ENCODE measurements around the gene KIF25. TPM values are rescaled to one million over a fixed set of nuclear protein-coding genes. Genes with fewer than 3 reads are reported as not detected.
A peak's percentile ranks its signal among the peaks of the same experiment; 100 is the strongest.

KIF25 gene
- total RNA-seq, 1 donor from 2014 or later, result not detected

DNA sequence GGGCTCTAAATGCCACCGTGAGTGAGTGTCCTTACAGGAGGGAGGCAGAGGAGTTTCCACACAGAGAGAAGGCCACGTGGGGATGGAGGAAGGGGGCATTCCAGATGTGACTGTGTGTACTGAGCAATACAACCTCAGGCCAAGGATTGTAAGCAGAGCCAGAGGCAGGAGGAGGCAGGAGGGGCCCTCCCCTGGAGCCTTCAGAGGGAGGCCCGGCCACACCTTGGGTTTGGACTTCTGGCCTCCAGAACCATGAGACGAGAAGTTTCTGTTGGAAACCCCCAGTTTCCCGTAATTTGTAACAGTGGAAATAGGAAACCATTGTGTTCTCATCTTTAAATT is 9.3 kb upstream of the KIF25 start:
- Histone ChIP-seq H3K9me3 (no peaks in the 10 kb centered on the region), H3K36me3 (no peaks in the 10 kb centered on the region), H3K4me3 (no peak overlapping the region), H3K27me3 (no peaks in the 10 kb centered on the region), H3K4me1 (no peaks in the 10 kb centered on the region), H3K27ac (no peak overlapping the region)
- DNase-seq (ENCODE audit: extremely low spot score in 2 of 2), result no peak
- TF ChIP-seq, protein P1, sequence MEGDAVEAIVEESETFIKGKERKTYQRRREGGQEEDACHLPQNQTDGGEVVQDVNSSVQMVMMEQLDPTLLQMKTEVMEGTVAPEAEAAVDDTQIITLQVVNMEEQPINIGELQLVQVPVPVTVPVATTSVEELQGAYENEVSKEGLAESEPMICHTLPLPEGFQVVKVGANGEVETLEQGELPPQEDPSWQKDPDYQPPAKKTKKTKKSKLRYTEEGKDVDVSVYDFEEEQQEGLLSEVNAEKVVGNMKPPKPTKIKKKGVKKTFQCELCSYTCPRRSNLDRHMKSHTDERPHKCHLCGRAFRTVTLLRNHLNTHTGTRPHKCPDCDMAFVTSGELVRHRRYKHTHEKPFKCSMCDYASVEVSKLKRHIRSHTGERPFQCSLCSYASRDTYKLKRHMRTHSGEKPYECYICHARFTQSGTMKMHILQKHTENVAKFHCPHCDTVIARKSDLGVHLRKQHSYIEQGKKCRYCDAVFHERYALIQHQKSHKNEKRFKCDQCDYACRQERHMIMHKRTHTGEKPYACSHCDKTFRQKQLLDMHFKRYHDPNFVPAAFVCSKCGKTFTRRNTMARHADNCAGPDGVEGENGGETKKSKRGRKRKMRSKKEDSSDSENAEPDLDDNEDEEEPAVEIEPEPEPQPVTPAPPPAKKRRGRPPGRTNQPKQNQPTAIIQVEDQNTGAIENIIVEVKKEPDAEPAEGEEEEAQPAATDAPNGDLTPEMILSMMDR (IDR thresholded peaks at IDR 0.05), result no peak
- no peak for TF ChIP-seq POLR2A (IDR thresholded peaks at IDR 0.05)
- TF ChIP-seq POLR2AphosphoS5 (IDR thresholded peaks at IDR 0.05; ENCODE audit: insufficient read depth in 1 of 2, low read depth in 1 of 2), result no peak
- intact Hi-C loops (cut with DNase I), result no loop called here

DNA sequence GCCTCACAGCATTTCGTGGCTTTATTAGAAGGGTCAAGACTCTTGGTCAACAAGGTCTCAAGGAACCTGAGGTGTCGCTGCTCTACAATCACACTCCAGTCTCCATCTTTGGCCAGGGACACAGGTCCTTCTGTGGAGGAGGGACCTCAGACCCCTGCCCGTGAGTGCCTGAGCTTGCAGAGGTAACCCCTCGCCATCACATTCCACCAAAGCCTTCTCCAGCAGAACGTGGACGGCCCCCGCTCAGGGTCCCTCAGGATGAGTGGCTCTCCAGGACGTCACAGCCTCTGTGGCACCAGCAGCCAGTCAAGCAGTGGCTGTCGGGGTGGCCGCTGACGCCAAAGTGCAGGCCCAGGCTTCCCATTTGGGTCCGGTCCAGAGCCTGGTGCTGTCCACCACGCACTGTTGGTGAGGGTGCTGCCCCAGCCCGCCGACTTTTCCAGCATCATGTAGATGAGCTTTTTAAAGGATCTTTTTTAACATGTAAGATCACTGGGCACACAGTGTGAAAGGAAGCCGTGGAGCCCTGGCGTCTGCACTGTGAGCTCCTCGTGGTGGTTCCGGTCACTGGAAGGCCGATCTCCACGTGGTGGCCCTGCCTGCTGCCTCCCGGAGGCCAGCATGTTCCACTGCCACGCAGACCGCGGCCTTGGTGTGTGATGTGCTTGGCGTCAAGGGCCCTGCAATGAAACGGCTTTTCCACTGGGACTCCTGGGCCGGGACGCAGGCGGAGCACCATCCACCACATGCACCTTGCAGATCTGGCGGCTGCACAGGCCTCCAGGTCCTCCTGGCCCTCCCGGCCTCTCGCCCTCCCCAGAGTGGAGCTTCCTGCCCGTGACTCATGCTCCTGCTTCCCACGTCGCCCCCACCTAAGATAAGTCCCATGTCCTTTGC is 8.3 kb upstream of the KIF25 start:
- TF ChIP-seq POLR2AphosphoS5 (IDR thresholded peaks at IDR 0.05; ENCODE audit: insufficient read depth in 1 of 2, low read depth in 1 of 2), result no peak
- TF ChIP-seq, protein P1 (IDR thresholded peaks at IDR 0.05), result no peak
- TF ChIP-seq POLR2A (IDR thresholded peaks at IDR 0.05), result no peak
- peak in 1 of 2 donors; percentile 75 for DNase-seq (ENCODE audit: extremely low spot score in 2 of 2)

DNA sequence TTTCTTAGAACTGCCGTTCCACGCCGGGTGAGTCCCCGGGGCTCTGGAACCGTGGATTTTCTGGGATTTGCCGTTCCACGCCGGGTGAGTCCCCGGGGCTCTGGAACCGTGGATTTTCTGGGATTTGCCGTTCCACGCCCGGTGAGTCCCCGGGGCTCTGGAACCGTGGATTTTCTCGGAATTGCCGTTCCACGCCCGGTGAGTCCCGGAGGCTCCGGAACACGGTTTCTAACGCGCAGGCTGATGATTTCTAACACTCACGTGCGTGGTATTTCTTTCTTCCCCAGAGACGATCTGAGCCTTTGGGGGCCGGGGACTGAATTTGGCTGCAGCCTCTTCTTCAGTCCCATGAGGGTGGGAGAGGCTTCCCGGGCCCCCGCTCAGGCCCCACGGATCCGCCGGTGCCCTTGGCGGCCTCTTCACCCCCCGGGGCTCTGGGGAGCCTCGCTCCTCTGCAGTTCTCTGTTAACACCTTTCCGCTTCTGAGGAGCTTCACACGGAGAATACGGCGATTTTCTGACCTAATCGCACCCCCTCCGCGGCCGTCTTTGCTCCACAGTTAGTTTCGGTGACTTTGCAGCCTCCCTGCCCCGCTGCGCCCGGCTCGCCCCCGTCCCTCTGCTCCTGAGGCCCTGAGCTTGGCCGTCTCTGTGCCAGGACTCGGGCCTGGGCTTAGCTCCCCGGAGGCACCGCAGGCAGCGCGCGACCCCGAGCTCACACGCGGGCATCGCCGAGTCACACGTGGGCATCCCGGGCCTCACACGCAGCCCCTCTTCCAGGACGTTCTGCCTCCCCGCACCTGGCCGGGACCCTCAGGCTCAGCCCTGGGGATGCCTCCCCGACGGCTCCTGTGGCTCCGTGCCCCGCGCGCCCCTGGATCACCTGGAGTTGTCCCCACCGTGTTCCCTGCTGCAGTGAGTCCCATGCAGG is 7.2 kb upstream of the KIF25 start:
- DNase-seq (ENCODE audit: extremely low spot score in 2 of 2), result peak in 1 of 2 donors; percentile 27
- TF ChIP-seq POLR2A (IDR thresholded peaks at IDR 0.05) (no peak), POLR2AphosphoS5 (IDR thresholded peaks at IDR 0.05; ENCODE audit: insufficient read depth in 1 of 2, low read depth in 1 of 2) (no peak)
- TF ChIP-seq, protein P1 (IDR thresholded peaks at IDR 0.05), result no peak
- Histone ChIP-seq H3K36me3 (no peaks in the 10 kb centered on the region), H3K4me3 (no peak overlapping the region), H3K27me3 (no peaks in the 10 kb centered on the region), H3K9me3 (no peaks in the 10 kb centered on the region), H3K27ac (no peak overlapping the region), H3K4me1 (no peaks in the 10 kb centered on the region)
- intact Hi-C loops (cut with DNase I), result no loop called here

More for the DNA sequence above, 8.3 kb upstream of the KIF25 start:
- intact Hi-C loops (cut with DNase I), result no loop called here
- H3K36me3 ChIP-seq, result no peaks in the 10 kb centered on the region
- H3K27ac ChIP-seq, result no peak overlapping the region
- no peaks in the 10 kb centered on the region for H3K9me3 ChIP-seq
- no peaks in the 10 kb centered on the region for H3K4me1 ChIP-seq
- no peaks in the 10 kb centered on the region for H3K27me3 ChIP-seq
- no peak overlapping the region for H3K4me3 ChIP-seq

DNA sequence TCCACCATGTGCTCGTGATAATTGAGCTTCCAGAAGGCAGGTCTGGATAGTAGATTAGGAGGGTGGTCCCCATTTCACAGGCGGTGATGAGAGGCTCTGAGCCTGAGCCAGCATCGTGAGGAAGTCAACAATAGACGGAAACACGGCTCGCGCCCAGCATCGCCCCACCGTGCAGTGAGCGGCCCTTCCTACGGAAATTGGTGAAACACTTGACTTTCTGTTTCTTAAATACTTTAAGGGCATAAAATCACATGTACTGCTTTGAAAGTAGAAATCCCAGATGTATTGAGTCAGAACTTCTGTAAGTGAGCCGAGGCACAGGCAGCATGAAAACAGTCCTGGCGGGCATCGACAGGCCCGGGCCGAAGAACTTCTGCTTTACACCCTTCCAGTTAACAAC is 4.3 kb upstream of the KIF25 start:
- H3K36me3 ChIP-seq, result no peaks in the 10 kb centered on the region
- no peak overlapping the region for H3K4me3 ChIP-seq
- no peaks in the 10 kb centered on the region for H3K4me1 ChIP-seq
- intact Hi-C loops (cut with DNase I), result no loop called here
- H3K9me3 ChIP-seq, result no peaks in the 10 kb centered on the region
- TF ChIP-seq POLR2AphosphoS5 (IDR thresholded peaks at IDR 0.05; ENCODE audit: insufficient read depth in 1 of 2, low read depth in 1 of 2), result peak in 1 of 2 donors; percentile 82
- TF ChIP-seq, protein P1 (IDR thresholded peaks at IDR 0.05), result no peak
- TF ChIP-seq POLR2A (IDR thresholded peaks at IDR 0.05), result no peak
- no peaks in the 10 kb centered on the region for H3K27me3 ChIP-seq
- H3K27ac ChIP-seq, result no peak overlapping the region
- DNase-seq (ENCODE audit: extremely low spot score in 2 of 2), result peak in 1 of 2 donors; percentile 84

Data from vagina (tissue), 2 donors.